AML-193 (cell line): ENCODE measurements around the gene MACROD2.
"Not testable (repeated sequence)": the region's sequence is repeated elsewhere in the genome, so short reads cannot be mapped to it uniquely, and the experiment has no call there.

Experiments
- DNase-seq, 2 experiments: peaks; one replicate each; lab custom pipeline; 2025; lab: John Stamatoyannopoulos, UW

Gene MACROD2

DNA sequence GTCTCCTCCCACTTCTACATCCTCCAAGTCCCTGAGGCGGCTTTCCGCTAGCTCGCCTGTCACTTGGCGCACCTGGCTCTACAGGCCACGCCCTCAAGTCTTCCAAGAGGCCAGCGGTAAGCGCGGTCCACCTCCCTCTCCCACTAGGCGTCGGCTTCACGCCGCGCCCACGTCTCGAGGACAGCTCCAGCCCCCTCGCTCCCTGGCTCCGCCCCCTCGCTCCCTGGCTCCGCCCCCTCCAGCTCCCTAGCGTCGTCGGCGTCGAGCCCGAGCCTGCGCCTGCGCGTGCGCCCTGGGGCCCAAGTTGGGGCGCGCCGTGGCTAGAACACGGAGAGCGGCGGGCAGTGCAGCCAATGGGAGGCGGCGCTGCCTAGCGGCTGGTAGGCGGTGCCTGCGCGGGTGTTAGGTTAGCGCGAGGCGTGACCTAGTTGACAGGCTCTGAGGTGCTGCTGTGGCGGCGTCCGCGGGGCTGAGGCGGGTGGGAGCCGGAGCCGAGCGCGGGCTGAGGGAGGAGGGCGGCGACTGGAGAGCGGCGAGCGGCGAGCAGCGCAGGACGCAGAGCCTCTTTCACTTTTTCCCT, at the start of gene MACROD2:
Gene MACROD2 (plus strand): TSS at position 431 of the 580 bp plus-strand sequence.
- DNase-seq, result no peak

GRCh38 chr20:13947719-13948118, 47.6 kb upstream of the MACROD2 start:
- DNase-seq, result no peak

DNA sequence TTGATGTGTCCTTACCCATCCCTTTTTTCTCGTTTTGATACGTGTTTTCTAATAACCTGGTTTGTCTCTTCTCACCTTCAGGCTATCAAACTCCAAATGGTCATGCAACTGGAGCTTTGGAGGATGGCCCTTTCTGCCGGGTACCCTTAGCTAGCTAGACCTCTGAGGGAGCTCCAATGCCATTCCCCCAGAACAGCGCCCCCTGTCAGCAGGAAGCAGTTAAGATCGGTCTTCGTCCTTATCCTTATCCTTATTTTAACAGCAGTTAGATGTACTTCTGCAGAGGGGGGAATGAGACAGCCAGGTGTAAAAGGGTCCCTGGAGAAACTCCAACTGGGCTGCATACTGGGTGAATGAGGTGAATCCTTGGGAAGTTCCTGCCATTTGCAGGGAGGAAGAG, 42.1 kb upstream of the MACROD2 start:
- DNase-seq, result no peak

- no peak for DNase-seq
These were observed 35.2 kb upstream of the MACROD2 start for GRCh38 chr20:13960119-13960518.

GRCh38 chr20:13960525-13960924, 34.8 kb upstream of the MACROD2 start:
- DNase-seq, result no peak

DNA sequence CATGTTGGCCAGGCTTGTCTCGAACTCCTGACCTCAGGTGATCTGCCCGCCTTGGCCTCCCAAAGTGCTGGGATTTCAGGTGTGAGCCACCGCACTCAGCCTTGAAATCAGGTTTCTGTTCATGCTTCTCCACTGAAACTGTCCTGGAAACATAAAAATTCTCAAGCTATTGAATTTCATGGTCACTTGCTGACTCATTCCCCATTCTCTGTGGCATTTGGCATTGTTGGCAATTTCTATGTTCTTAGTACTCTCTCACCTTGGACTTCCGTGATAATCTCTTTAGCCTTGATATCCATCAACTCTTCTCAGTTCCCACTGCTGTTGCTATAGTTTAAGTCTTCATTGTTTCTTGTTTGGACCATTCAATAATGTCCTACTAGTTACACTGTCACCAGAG, 11.1 kb upstream of the MACROD2 start:
- DNase-seq, result no peak

- DNase-seq, result no peak
These were observed 4.9 kb upstream of the MACROD2 start, which contains the start of gene SEL1L2 for GRCh38 chr20:13990465-13990864. Gene SEL1L2, minus strand, starts transcription at chr20:13990614. Its CDS starts 80 bp downstream, at chr20:13990534.

DNA sequence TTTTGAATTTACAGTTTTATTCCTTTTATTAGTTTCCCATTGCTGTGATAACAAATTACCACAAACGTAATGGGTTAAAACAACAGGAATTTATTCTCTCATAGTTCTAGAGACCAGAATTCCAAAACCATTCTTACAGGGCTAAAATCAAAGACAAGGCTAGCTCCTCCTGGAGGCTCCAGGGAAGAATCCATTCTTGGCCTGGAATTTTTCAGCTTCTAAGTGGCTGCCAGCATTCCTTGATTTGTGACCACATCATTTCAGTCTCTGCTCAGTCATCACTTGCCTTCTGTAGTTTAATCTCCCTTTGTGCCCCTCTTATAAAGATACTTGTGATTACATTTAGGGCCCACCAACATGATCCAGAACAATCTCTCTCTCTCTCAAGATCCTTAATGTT, 4.0 kb upstream of the MACROD2 start:
- DNase-seq, result no peak

DNA sequence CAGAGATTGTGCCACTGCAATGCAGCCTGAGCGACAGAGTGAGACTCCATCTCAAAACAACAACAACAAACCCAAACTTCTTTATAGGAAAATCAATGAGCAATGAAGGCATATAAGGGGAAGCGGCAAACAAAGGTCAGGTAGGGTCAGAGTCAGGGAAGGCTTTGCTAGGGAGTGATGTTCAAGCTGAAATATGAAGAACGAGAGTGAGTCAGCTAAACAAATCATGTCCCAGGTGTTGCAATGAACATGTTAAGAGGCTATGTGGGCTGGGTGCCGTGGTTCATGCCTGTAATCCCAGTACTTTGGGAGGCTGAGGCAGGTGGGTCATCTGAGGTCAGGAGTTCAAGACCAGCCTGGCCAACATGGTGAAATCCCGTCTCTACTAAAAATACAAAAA, 3.4 kb upstream of the MACROD2 start:
- not testable (repeated sequence) for DNase-seq

GRCh38 chr20:13995841-13996240, 525 bp downstream of the MACROD2 start:
- DNase-seq, result no peak

DNA sequence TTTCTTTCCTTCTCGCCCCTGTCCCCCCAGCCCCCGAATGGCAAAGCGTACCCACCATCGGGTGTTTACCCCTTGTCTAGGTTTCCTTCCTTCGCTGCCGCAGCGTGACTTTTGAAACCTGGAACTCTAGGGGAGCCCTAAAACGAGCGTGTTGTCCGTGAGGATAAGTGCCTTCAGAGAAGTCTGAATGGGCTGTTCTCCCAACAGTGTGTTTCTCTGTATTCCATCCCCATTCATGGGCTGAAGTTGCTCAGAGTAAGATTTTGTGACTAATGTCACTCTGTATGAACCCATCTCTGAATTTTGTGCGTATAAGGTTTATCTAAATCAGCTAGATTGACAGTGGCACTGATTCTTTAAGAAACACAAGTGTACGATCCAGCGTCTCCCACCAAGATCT, 949 bp downstream of the MACROD2 start:
- no peak for DNase-seq

DNA sequence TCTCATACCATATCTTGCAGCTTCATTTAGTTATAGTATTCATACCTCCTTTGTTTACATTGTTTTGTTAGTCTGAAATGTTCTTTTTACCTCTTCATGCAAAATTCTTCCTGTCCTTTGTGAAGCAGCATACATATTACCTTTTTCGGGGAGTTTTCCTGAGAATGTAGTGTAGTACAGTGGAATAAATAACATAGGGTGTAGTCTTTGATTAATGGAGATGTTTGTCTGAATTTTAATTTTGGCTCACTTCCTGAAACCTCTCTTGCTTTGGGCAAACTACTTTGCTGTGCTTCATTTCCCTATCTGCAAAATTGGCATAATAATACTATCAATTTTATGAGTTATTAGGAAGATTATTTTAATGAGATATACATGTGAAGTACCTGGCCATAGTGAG, 5.6 kb downstream of the MACROD2 start:
- DNase-seq, result no peak

DNA sequence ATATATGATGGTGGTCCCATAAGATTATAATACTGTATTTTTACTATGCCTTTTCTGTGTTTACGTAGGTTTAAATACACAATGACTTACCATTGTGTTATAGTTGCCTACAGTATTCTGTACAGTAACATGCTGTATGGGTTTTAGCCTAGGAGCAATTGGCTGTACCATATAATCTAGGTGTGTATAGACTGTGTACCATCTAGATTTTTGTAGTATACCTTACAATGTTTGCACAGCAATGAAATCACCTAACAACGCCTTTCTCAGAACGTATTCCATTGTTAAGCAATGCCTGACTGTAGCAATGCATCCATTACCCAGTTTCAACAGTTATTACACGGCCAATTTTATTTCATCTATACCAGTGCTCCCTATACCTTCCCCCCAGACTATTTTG, 10.7 kb downstream of the MACROD2 start:
- no peak for DNase-seq

DNA sequence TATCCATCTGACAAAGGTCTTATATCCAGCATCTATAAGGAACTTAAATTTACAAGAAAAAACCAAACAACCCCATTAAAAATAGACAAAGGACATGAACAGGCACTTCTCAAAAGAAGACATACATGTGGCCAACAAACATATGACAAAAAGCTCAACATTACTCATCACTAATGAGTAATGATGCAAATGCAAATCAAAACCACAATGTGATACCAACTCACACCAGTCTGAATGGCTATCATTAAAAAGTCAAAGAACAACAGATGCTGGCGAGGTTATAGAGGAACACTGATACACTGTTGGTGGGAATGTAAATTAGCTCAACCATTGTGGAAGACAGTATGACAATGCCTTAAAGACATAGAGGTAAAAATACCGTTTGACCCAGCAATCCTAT, 13.9 kb downstream of the MACROD2 start:
- no peak for DNase-seq

DNA sequence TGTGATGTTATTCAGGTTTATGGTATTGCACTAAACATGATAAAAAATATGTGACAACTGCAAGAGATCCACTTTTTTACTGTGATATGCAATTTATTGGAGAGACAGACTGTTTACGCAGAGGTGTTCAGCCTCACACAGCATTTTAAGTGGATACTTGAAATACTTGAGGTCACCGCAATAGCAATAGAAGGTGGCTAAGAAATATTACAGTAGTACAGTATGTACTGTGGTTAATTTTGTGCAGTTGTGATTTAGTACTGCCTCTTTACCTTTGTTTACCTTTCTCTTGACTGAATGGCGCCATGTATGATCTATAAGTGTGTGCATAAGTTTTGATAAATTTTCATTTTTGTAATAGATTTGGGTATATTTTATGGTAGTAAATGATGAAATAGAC, 17.4 kb downstream of the MACROD2 start:
- no peak for DNase-seq

DNA sequence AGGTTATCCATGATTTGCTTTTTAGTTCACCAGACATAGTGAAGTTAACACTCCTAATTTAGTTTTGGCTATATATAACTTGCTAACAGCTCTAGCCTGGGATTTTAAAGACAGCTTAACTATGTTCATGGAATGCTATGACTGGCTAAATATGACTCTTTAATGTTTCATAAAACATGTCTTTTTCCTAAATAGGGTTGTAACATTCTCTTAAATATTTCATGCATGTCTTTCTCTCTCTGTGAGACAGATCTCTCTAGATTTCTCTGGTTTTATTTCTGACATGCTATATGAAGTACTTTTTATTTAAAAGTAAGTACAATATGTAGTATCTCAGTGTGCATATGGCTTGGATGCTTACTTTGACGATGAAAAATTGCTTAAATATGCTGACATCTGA, 35.7 kb downstream of the MACROD2 start:
- no peak for DNase-seq

DNA sequence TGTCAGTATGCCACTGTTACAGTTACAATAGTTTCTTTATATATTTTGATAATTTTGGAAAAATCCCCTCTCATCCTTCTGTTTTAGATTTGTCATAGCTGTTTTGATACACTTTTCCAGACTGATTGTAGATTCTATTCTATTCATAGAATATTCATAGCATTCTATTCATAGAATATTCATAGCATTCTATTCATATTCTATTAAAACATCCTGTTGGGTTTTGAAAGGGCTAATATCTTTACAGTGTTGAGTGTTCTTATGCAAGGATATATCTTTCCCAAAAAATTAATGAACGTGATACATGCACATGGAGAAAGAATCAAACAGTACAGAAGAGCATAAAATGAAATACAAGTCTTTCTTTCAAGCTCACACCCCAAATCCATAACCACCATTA, 38.0 kb downstream of the MACROD2 start:
- DNase-seq, result no peak

- DNase-seq, result no peak
These were observed 41.3 kb downstream of the MACROD2 start for GRCh38 chr20:14036567-14036966.

- DNase-seq, result not testable (repeated sequence)
These were observed 49.5 kb downstream of the MACROD2 start for GRCh38 chr20:14044712-14045276.

DNA sequence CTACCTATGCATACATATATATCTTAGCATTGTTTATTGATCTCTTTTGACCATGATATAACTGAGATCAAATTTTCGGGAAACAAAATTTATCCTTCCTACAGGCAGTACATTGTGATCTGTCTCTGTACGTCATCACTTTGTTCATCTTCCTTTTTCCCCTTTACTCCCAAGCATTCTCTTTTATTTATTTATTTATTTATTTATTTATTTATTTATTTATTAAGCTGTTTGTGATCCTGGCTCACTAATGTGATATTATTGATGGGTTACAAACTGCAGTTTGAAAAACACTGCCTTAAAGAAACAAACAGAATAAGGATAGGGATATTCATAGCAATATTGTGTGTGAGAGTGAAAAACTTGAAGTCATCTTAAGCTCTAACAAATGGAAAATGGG, 51.2 kb downstream of the MACROD2 start:
- no peak for DNase-seq

DNA sequence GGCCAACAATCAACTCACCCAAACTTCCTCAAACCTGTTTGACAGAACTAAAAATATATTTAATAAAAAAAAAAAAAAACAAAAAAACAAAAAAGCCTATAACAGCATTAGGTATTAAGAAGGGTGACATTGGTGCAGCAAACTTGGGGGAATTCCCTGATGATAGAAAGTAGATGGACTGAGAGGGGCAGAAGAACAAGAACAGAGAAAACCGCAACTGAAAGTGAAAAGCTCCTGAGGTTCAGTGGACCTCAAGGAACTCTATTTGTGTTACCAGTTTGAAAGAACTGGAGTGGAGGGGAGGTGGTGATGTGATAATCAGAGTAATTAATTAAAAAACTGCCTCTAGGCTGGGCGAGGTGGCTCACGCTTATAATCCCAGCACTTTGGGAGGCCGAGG, 53.8 kb downstream of the MACROD2 start:
- no peak for DNase-seq

DNA sequence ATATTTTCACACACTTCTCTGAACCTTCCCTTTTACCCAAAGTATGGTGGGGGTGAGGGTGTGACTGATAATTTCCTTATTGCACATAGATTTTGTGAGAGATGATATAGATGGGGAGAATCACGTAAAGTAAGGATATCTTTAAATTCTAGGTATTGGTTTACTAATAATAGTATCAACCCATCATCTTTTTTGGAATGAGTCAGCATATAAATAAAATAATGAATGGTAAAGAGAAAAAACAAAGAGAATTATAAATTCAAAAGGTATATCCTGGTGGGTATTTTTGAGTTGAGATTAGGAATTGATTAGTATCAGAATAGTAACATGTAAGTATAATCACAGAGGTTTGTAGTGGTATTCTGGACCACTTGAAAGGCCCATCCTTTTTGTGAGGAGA, 56.1 kb downstream of the MACROD2 start:
- no peak for DNase-seq

GRCh38 chr20:14055127-14055742, 59.9 kb downstream of the MACROD2 start:
- peak; percentile 18 to 45 for DNase-seq

GRCh38 chr20:14062171-14062570, 66.9 kb downstream of the MACROD2 start:
- DNase-seq, result no peak
